WERI-Rb-1 (cell line): ENCODE results near the gene ZNF77.
"Not testable (repeated sequence)": the region's sequence is repeated elsewhere in the genome, so short reads cannot be mapped to it uniquely, and the experiment has no call there.

Experiments used
- DNase-seq: peaks from one replicate; pipeline ENCODE4 v3.0.0-alpha.2; 2020
- H3K27ac ChIP-seq: fragments of 250-450 bp; sonication (Bioruptor Pico); 2 replicates; pipeline ENCODE4 v1.5.1; 2020; ENCODE audit warnings: mild to moderate bottlenecking, moderate library complexity
- H3K27me3 ChIP-seq: fragments of 250-450 bp; sonication (Bioruptor Pico); 2 replicates; pipeline ENCODE4 v1.5.1; 2021; ENCODE audit warnings: mild to moderate bottlenecking, low read depth, moderate library complexity; ENCODE audit not compliant: insufficient read depth, severe bottlenecking
- H3K36me3 ChIP-seq: fragments of 250-450 bp; sonication (Bioruptor Pico); 2 replicates; pipeline ENCODE4 v1.5.1; 2020; ENCODE audit warnings: mild to moderate bottlenecking, moderate library complexity
- H3K4me3 ChIP-seq: 2 replicates; pipeline ENCODE4 v1.5.1; 2011; ENCODE audit warnings: low read depth, mild to moderate bottlenecking, control low read depth, low read length
- H3K9me3 ChIP-seq: fragments of 250-450 bp; sonication (Bioruptor Pico); 2 replicates; pipeline ENCODE4 v1.5.1; 2021; ENCODE audit warnings: mild to moderate bottlenecking, moderate library complexity; ENCODE audit not compliant: severe bottlenecking
- CTCF ChIP-seq: IDR thresholded peaks from 2 replicates; pipeline ENCODE4 v1.5.1; 2011; ENCODE audit warnings: low read depth, mild to moderate bottlenecking, control low read depth, inconsistent platforms, low read length

The ZNF77 gene

DNA sequence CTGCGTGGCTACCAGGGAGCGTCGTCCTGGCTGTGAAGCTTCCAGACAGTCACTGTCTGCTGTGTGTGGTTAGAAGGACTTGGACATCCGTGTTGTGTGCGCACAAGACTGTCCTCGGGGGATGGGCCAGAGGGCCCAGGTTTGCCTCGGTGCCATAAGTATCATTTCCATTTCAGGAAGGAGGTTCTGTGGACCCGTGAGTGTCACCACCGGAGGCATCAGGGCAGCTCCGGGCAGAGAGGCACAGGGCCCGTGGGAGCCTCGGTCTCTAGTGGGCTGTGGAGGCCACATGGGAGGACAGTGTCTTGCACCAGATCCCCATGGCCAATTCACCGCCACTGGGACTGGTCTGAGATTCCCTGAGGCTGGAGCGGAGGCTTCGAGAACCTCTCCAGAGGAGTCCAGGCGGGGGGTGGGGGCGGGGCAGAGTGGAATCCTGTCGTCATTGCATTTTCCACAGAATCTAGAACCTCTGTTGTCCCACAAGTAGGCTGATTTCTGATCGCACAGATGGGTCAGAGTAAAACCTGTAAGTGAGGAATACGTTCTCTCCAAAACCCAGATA is 38.1 kb downstream of the ZNF77 start:
- Histone ChIP-seq H3K36me3 (no peaks in the 10 kb centered on the region), H3K27me3 (no peaks in the 10 kb centered on the region), H3K4me3 (no peak overlapping the region), H3K9me3 (no peaks in the 10 kb centered on the region), H3K27ac (no peak overlapping the region)
- no peak for TF ChIP-seq CTCF
- no peak for DNase-seq

DNA sequence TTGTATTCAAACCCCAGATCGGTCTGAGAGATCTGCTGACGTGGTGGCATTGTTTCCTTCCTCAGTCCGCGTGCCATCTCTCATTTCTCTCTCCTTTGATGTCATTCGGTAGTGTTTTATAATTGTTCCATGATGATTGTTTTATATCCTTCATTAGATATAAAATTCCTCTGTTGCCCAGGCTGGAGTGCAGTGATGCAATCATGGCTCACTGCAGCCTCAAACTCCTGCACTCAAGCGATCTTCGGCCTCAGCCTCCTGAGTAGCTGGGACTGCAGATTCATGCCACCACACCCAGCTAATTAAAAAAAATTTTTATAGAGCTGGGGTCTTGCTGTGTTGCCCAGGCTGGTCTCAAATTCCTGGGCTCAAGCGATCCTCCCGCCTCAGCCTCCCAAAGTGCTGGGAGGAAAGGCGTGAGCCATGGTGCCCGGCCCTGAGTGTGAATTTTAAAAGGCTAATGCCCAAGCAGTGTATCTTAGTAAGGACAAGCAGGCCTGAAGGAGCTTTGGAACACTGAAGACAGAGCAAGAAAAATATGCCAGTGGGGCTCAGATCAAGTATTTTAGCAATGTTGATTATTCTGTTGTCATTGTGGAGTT is 38.8 kb downstream of the ZNF77 start:
- Histone ChIP-seq H3K36me3 (no peaks in the 10 kb centered on the region), H3K27me3 (no peaks in the 10 kb centered on the region), H3K4me3 (no peak overlapping the region), H3K27ac (no peak overlapping the region), H3K9me3 (no peaks in the 10 kb centered on the region)
- no peak for DNase-seq
- no peak for TF ChIP-seq CTCF

DNA sequence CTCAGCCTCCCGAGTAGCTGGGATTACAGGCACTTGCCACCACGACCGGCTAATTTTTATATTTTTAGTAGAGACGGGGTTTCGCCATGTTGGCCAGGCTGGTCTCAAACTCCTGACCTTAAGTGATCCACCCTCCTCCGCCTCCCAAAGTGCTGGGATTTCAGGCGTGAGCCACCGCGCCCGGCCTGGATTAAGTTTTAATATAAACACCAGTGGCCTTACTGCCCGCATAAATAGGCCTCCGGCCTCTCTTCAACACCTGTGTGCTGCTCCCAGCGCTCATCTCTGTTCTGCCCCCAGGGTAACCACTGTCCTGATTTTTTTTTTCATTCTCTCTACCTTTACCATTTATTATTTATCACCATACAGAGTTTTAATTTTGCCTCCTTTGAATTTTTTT is 41.4 kb downstream of the ZNF77 start:
- not testable (repeated sequence) for H3K27me3 ChIP-seq, DNase-seq

GRCh38 chr19:2902590-2903218 is 42.1 kb downstream of the ZNF77 start:
- no peak for TF ChIP-seq CTCF
- H3K4me3 ChIP-seq = no peak overlapping the region
- no peak for DNase-seq
- H3K27ac ChIP-seq = no peak overlapping the region
- no peaks in the 10 kb centered on the region for H3K27me3 ChIP-seq
- no peaks in the 10 kb centered on the region for H3K36me3 ChIP-seq
- H3K9me3 ChIP-seq = peaks cover 5% of the 10 kb centered on the region

More for the DNA sequence above, 41.4 kb downstream of the ZNF77 start:
- H3K36me3 ChIP-seq, H3K27ac ChIP-seq, H3K9me3 ChIP-seq, H3K4me3 ChIP-seq: not testable (repeated sequence)

GRCh38 chr19:2900296-2901252 is 44.2 kb downstream of the ZNF77 start, which contains the start of gene ZNF57:
Gene ZNF57 (plus strand): TSS chr19:2900928. CDS start chr19:2901046, 118 bp downstream.
- peak within 1 kb of the TSS; percentile 96 for H3K4me3 ChIP-seq
- DNase-seq = peak; percentile 100
- TF ChIP-seq CTCF = no peak
- peaks cover 17% of the 10 kb centered on the region for H3K9me3 ChIP-seq
- no peaks in the 10 kb centered on the region for H3K27me3 ChIP-seq
- H3K36me3 ChIP-seq = no peaks in the 10 kb centered on the region
- H3K27ac ChIP-seq = peak within 1 kb of the TSS; percentile 84

GRCh38 chr19:2896694-2897093 is 48.1 kb downstream of the ZNF77 start:
- no peak for TF ChIP-seq CTCF
- DNase-seq = no peak
- Histone ChIP-seq H3K4me3 (no peak overlapping the region), H3K27me3 (no peaks in the 10 kb centered on the region), H3K36me3 (no peaks in the 10 kb centered on the region), H3K27ac (no peak overlapping the region), H3K9me3 (peaks cover 17% of the 10 kb centered on the region)

DNA sequence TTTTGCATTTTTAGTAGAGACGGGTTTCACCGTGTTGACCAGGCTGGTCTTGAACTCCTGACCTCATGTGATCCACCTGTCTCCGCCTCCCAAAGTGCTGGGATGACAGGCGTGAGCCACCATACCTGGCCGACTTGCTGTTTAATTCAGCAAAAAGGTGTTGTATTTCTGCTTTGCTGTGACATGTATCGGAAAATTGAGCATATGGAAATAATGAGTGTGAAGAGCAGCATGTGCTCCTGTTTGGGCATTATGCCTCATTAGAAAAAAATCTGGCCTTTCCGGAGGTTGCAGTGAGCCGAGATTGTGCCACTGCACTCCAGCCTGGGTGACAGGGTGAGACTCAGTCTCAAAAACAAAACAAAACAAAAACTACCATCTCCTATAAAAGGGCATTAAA is 54.2 kb downstream of the ZNF77 start:
- DNase-seq, H3K4me3 ChIP-seq, H3K36me3 ChIP-seq, H3K9me3 ChIP-seq, H3K27ac ChIP-seq, H3K27me3 ChIP-seq: not testable (repeated sequence)
